ENCODE measurements around the gene SMYD3. TPM values are rescaled to one million over a fixed set of nuclear protein-coding genes. Genes with fewer than 3 reads are reported as not detected.
A peak's percentile ranks its signal among the peaks of the same experiment; 100 is the strongest.

The SMYD3 gene
- total RNA-seq, 1 experiment from 2014 or later, result 25.5 TPM

DNA sequence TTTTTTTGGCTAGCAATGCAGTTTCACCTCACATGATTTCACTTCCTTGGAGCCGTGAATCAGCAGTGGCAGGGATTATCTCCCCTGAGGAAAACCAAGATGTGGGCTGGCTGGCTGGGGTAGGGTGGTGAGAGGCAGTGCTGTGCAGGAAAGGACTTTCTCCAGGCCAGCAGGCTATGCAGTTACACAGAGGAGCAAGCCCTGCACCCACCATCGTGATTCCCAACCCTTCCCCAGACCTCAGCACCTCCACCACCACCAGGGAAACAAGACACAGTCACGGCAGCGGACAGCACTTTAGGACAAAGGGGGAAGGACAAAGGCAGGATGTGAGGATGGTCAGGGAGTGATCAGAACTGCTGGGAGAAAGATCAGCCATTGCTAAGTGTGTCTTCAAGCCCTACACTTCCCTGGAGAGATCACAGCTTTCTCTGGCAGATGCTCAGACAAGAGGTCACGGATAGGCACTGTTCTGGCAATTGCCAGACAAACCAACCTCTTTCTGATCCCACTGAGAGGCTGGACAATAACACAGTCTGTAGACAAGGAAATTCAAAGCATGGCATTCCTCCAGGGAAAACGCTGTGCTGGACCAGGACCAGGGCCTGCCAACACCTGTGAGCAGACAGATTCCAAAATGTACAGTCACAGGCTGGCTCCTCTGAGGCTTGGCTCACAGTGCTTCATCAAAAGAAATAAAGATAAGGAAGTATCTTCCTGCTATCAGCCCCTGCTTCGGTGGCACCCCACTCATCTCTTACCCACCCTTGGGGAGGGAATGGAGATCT lies 509.4 kb downstream of the SMYD3 start:
- Histone ChIP-seq H3K79me2 (ENCODE audit: insufficient read depth, low read length) (no peaks in the 10 kb centered on the region), H2BK12ac (ENCODE audit: insufficient read length, low read depth, low read length) (no peak overlapping the region), H3K79me1 (ENCODE audit: insufficient read depth, low read depth, low read length, poor library complexity, severe bottlenecking) (no peaks in the 10 kb centered on the region), H4K91ac (ENCODE audit: insufficient read length, low read depth, low read length) (no peak overlapping the region), H2BK120ac (ENCODE audit: low read depth, low read length, poor library complexity, severe bottlenecking) (no peak overlapping the region), H3K23ac (ENCODE audit: insufficient read length, low read depth, low read length) (no peak overlapping the region), H2BK20ac (ENCODE audit: low read depth, low read length, poor library complexity, severe bottlenecking) (no peak overlapping the region), H3K9ac (ENCODE audit: extremely low read depth, insufficient read length, low read length) (no peak overlapping the region), H2BK5ac (ENCODE audit: insufficient read length, low read length) (no peak overlapping the region), H3K27ac (ENCODE audit: insufficient read length, low read depth, low read length) (no peak overlapping the region), H2AK5ac (ENCODE audit: insufficient read length, low read length) (no peak overlapping the region), H3K14ac (ENCODE audit: insufficient read depth, low read length) (no peak overlapping the region; the same call in 1 of the 2 replicates), H3K4me1 (ENCODE audit: insufficient read depth, low read length) (peaks cover 2% of the 10 kb centered on the region; the same call in 1 of the 2 replicates), H3K18ac (ENCODE audit: insufficient read length, low read depth, low read length) (peak overlapping the region; percentile 45), H3K56ac (ENCODE audit: insufficient read length, low read depth, low read length) (no peak overlapping the region), H3K27me3 (ENCODE audit: insufficient read depth, low read length) (no peaks in the 10 kb centered on the region), H3K4me2 (ENCODE audit: insufficient read depth, insufficient read length, low read length) (no peak overlapping the region), H3K4ac (ENCODE audit: low read depth, low read length) (no peak overlapping the region), H2BK15ac (ENCODE audit: low read depth, low read length) (no peak overlapping the region), H3T11ph (ENCODE audit: low read length) (no peak overlapping the region), H3K9me3 (ENCODE audit: control insufficient read depth, low read depth, low read length) (no peaks in the 10 kb centered on the region), H4K8ac (replicated peaks; ENCODE audit: insufficient read length, low read depth, low read length) (no peak overlapping the region), H4K20me1 (ENCODE audit: control insufficient read depth, insufficient read depth, insufficient read length) (no peaks in the 10 kb centered on the region), H2AFZ (ENCODE audit: low read length) (no peak overlapping the region), H3K23me2 (ENCODE audit: insufficient read length, low read depth, low read length, poor library complexity, severe bottlenecking) (no peaks in the 10 kb centered on the region), H4K5ac (ENCODE audit: insufficient read length, low read depth, low read length) (no peak overlapping the region)
- Mint-ChIP-seq H3K27ac (peak overlapping the region in 1 of 3 experiments; percentile 80; a peak in 2 of 7 replicates), H3K4me3 (no peak overlapping the region), H3K27me3 (ENCODE audit: low read depth) (no peaks in the 10 kb centered on the region), H3K4me1 (peaks cover 24 to 26% of the 10 kb centered on the region in 2 experiments), H3K36me3 (ENCODE audit: insufficient read depth in 1 of 3, low read depth in 3 of 3) (peaks cover 0 to 3% (median under 1%) of the 10 kb centered on the region in 3 experiments; a peak in 2 of 7 replicates), H3K9me3 (no peaks in the 10 kb centered on the region)
- TF ChIP-seq, protein P1, sequence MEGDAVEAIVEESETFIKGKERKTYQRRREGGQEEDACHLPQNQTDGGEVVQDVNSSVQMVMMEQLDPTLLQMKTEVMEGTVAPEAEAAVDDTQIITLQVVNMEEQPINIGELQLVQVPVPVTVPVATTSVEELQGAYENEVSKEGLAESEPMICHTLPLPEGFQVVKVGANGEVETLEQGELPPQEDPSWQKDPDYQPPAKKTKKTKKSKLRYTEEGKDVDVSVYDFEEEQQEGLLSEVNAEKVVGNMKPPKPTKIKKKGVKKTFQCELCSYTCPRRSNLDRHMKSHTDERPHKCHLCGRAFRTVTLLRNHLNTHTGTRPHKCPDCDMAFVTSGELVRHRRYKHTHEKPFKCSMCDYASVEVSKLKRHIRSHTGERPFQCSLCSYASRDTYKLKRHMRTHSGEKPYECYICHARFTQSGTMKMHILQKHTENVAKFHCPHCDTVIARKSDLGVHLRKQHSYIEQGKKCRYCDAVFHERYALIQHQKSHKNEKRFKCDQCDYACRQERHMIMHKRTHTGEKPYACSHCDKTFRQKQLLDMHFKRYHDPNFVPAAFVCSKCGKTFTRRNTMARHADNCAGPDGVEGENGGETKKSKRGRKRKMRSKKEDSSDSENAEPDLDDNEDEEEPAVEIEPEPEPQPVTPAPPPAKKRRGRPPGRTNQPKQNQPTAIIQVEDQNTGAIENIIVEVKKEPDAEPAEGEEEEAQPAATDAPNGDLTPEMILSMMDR (conservative IDR thresholded peaks at IDR 0.05), result no peak
- WGBS (ENCODE audit: extremely low coverage, insufficient read length, low lambda C conversion rate), result no CpG with 5 or more reads among the region's 7 CpGs
- DNase-seq, result no peak

All from H9 (cell line).